ENCODE measurements around the gene KIF3B. TPM values are rescaled to one million over a fixed set of nuclear protein-coding genes. Genes with fewer than 3 reads are reported as not detected.

Gene KIF3B
- total RNA-seq, 2 experiments from 2014 or later, result 8.2 to 25.2 TPM

DNA sequence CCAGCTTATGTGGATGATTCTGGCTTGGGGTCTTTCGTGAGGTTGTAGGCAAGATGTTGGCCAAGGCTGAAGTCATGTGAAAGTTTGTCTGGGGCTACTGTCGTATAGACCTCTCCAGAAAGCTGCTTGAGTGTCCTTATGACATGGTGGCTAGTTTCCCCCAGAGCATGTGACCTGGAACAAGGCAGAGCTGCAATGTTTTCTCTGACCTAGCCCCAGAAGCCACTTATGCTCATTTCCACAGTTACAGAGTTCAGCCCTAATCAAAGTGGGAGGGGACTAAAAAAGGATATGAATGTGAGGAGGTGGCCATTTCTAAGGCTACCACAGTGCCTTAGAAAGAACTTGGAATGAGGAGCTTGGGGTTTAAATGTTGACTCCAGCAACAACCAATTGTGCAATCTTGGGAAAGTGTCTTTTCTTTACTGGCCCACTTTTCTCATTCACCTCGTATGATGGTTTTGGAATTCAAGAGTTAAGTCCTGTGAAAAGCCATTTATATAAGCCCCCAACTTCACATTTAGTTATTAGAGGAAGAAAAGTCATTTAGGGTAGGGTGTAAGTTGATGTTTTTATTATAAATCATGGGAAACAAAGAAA lies 74.8 kb downstream of the KIF3B start:
- no peaks in the 10 kb centered on the region for H3K36me3 ChIP-seq (ENCODE audit: insufficient read depth, low read length)
- TF ChIP-seq EZH2phosphoT487 (IDR thresholded peaks at IDR 0.05; ENCODE audit: borderline replicate concordance, low read depth, low read length) (no peak), CTCF (conservative IDR thresholded peaks at IDR 0.05; ENCODE audit: low read length) (no peak)
- no peaks in the 10 kb centered on the region for H3K9me2 ChIP-seq (ENCODE audit: insufficient read depth, low read length)
- H3K4me3 ChIP-seq (ENCODE audit: low read depth, low read length, poor library complexity, severe bottlenecking), result no peak overlapping the region
- ChIA-PET CTCF (ENCODE audit: unreplicated experiment) (no interaction called here), POLR2A (interaction anchor here (0.7 to 1.6 kb wide), 3 partner anchors 48 to 637 kb away, joined by 4 to 6 read pairs (median 4); no protein-coding TSS in a partner anchor)
- no peaks in the 10 kb centered on the region for H4K20me1 ChIP-seq (ENCODE audit: insufficient read depth, low read length)
- BruUV-seq (replicated peaks), result no TSS peak
- H3K79me2 ChIP-seq (ENCODE audit: insufficient read depth, low read depth, low read length), result peaks cover 8% of the 10 kb centered on the region; the same call in 1 of the 2 replicates
- peaks cover 76% of the 10 kb centered on the region for H3K4me1 ChIP-seq (ENCODE audit: insufficient read depth, low read length, poor library complexity, severe bottlenecking)
- intact Hi-C loops (cut with micrococcal nuclease; ENCODE audit: unreplicated experiment), result no loop called here
- H3K4me2 ChIP-seq (ENCODE audit: low read length), result no peak overlapping the region
- no peak for DNase-seq (ENCODE audit: low spot score)
- no peak overlapping the region for H3K27ac ChIP-seq (ENCODE audit: low read depth, low read length, poor library complexity, severe bottlenecking)
- H3K9me3 ChIP-seq (ENCODE audit: low read length), result no peaks in the 10 kb centered on the region
- no peak overlapping the region for H2AFZ ChIP-seq (ENCODE audit: low read length)

GRCh38 chr20:32353848-32354496 lies 76.5 kb downstream of the KIF3B start:
- Histone ChIP-seq H3K4me3 (ENCODE audit: low read depth, low read length, poor library complexity, severe bottlenecking) (no peak overlapping the region), H2AFZ (ENCODE audit: low read length) (no peak overlapping the region), H3K27ac (ENCODE audit: low read depth, low read length, poor library complexity, severe bottlenecking) (no peak overlapping the region), H4K20me1 (ENCODE audit: insufficient read depth, low read length) (no peaks in the 10 kb centered on the region), H3K9me3 (ENCODE audit: low read length) (no peaks in the 10 kb centered on the region), H3K36me3 (ENCODE audit: insufficient read depth, low read length) (peaks cover under 1% of the 10 kb centered on the region; the same call in 1 of the 2 replicates), H3K9me2 (ENCODE audit: insufficient read depth, low read length) (no peaks in the 10 kb centered on the region), H3K4me1 (ENCODE audit: insufficient read depth, low read length, poor library complexity, severe bottlenecking) (peaks cover 71% of the 10 kb centered on the region), H3K4me2 (ENCODE audit: low read length) (no peak overlapping the region), H3K79me2 (ENCODE audit: insufficient read depth, low read depth, low read length) (peaks cover 12% of the 10 kb centered on the region)
- CTCF ChIA-PET (ENCODE audit: unreplicated experiment), result no interaction called here
- intact Hi-C loops (cut with micrococcal nuclease; ENCODE audit: unreplicated experiment), result no loop called here
- BruUV-seq (replicated peaks), result no TSS peak
- TF ChIP-seq EZH2phosphoT487 (IDR thresholded peaks at IDR 0.05; ENCODE audit: borderline replicate concordance, low read depth, low read length) (no peak), CTCF (conservative IDR thresholded peaks at IDR 0.05; ENCODE audit: low read length) (no peak)
- POLR2A ChIA-PET, result interaction anchor here (0.6 kb wide), 1 partner anchor 1254 kb away, joined by 3 read pairs; no protein-coding TSS in a partner anchor
- DNase-seq (ENCODE audit: low spot score), result no peak
